NCI-H1092 treated with DMSO at 0.1 percent for 48 hours (cell line): Measurements from ENCODE around the gene CYFIP2.
"Not testable (repeated sequence)": the region's sequence is repeated elsewhere in the genome, so short reads cannot be mapped to it uniquely, and the experiment has no call there.

Source experiments
- DNase-seq: peaks from one replicate; lab custom pipeline; 2025; lab: John Stamatoyannopoulos, UW

CYFIP2 gene

DNA sequence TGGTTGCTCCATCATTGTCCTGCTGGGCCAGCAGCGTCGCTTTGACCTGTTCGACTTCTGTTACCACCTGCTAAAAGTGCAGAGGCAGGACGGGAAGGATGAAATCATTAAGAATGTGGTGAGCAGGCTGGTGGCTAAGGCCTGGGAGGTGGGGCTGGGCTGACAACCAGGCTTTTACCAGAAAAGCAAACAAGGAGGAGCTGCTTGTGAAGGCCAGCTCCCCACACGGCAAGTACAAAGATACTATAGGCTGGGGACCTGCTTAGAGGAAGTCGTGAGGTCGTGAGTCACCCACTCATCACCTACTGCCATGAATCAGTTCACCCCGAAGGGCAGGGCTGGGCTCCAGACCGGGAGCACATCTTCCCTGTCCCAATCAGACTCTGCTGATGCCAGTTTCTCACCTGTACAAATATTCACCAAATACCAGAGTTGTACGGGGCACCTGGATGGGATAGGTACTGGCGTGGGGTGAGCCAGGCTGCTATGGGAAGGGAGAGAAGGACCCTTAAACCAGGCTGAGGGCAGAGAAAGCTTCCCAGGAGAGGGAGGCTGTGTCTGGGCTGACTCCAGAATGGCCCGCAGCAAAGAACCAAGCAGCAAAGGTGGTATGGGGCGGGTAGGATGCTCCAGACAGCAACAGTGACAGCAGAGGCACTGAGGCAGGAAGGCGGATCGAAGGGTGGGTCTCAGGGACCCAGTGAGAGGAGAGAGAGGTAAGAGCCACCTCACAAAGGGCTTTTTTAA, 124.8 kb downstream of the CYFIP2 start:
- DNase-seq = no peak

DNA sequence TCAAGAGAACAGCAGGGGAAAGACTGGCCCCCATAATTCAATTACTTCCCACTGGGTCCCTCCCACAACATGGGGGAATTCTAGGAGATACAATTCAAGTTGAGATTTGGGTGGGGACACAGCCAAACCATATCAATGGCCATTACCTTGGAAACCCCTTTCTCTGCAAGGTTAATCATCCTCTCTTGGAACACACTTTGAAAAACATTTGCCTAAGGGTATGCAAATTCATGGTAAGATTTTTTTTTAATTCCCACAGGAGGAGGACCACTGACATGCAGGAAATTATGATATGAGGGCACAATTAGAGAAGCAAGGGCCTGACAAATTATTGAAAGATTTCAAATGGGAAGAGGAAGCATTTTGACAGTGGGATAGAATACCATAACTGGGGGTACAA, 132.4 kb downstream of the CYFIP2 start:
- no peak for DNase-seq

DNA sequence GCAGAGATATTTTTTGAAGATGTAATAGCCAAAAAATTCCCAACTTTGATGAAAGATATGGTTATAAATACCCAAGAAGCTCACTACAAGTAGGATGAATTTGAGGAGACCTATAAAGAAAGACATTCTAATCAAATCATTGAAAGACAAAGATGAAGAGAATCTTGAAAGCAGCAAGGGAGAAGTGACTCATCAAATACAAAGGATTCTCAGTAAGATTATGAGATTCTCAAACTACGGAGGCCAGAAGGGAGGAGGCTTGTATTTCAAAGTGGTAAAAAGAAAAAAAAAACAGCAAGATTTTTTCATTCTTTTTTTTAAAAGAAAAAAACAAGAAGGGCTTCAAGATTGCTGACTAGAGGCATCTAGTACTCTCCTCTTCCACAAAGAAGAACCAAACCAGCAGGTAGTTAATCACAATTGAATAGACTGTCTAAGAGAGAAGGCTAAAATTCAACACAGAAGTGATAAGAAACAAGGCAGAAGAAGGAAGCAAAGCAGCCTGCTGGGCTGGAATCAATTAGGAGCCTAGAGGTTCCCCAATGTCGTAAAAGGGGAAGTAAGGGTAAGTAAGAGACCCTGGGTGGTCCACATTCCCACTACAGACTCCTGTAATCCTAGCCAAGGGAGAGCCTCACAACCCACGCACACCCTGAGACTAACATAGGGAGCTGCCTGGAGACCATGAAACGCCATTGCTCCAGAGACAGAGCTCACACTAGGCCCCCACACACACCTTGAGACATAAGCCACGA, 135.0 kb downstream of the CYFIP2 start:
- DNase-seq = no peak

DNA sequence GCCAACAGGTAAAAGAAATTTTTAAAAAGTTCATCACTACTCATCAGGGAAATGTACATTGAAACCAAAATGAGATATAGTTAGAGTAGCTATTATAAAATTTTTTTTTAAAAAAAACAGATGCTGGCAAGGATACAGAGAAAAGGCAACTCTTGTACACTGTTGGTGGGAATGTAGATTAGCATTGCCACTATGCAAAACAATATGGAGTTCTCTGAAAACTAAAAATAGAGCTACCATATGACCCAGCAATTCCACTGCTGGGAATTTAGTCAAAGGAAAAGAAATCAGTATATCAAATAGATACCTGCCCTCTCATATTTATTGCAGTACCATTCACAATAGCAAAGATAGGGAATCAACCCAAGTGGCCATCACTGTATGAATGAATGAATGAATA, 149.9 kb downstream of the CYFIP2 start:
- no peak for DNase-seq

DNA sequence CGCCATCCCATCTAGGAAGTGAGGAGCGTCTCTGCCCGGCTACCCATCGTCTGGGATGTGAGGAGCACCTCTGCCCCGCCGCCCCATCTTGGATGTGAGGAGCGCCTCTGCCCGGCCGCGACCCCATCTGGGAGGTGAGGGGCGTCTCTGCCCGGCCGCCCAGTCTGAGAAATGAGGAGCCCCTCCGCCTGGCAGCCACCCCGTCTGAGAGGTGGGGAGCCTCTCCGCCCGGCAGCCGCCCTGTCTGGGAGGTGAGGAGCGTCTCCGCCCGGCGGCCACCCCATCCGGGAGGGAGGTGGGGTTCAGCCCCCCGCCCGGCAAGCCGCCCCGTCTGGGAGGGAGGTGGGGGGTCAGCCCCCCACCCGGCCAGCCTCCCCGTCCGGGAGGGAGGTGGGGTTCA, 153.6 kb downstream of the CYFIP2 start:
- DNase-seq = not testable (repeated sequence)

DNA sequence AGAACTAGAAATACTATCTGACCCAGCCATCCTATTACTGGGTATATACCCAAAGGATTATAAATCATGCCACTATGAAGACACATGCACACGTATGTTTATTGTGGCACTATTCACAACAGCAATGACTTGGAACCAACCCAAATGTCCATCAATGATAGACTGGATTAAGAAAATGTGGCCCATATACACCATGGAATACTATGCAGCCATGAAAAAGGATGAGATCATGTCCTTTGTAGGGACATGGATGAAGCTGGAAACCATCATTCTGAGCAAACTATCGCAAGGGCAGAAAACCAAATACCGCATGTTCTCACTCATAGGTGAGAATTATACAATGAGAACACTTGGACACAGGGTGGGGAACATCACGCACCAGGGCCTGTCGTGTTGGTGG, 164.0 kb downstream of the CYFIP2 start:
- not testable (repeated sequence) for DNase-seq

DNA sequence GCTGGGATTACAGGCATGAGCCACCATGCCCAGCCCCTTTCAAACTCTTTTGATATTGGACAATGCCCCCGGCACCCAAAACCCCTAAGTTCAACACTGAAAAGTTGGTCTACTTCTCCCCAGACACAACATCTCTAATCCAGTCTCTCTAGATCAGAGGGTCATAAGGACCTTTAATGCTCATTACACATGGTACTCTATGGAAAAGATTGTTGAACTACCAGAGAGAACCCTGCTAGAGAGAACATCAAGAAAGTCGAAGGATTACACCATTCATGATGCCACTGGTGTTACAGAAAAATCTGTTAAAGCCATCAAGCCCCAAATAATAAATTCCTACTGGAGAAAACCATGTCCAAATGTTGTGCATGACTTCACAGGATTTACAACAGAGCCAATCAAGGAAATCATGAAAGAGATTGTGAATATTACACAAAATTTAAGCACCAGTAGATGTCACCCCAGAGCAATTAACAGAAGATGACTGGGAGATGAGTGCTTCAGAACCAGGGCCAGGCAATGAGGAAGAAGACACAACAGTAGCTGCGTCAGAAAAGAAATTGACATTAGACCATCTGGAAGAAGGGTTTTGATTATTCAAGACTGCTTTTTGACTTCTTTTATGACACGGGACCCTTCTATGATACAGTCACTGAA, 165.7 kb downstream of the CYFIP2 start:
- DNase-seq = peak; percentile 45

DNA sequence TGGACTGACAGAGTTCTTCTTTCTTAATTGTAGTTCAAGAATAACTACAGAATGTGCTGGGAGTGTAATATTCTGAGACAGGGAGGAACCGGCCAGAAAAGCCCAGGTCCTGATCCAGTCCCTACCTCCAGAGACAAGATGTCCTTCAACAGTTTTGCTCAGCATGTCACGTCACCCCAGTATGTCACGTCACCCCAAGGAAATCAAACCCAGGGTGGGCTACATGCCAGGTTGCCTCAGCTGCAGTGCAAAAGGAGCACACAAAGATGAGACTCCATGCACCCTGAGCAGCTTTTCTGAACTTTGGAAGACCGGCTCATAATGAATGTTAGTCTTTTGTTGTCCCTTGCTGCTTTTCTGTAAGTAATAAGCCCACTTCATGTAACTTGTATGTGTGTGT, 168.2 kb downstream of the CYFIP2 start:
- DNase-seq = no peak

DNA sequence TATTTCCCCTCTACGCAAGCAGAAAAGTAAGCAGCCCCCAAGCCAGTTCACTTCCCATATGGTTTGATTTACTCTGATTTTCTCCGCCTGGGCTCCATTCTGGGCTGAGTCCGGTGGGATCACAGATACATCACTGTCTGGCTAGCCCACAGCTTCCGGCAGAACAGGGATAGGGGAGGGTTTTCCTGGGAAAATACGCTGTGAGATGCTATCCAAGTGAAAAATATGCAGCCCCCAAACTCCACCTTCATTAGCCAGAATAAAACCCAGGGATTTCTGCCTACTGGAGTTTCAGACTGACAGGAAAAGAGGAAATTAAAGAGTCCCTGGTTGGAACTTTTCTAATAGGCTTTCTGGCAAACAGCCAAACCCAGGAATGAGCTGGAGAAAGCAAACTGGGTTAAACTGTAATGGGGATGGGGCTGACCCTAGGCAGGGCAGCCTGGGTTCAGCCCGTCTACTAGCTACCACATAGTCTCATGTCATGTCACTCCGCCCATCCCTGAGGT, 177.2 kb downstream of the CYFIP2 start:
- peak; percentile 17 for DNase-seq

DNA sequence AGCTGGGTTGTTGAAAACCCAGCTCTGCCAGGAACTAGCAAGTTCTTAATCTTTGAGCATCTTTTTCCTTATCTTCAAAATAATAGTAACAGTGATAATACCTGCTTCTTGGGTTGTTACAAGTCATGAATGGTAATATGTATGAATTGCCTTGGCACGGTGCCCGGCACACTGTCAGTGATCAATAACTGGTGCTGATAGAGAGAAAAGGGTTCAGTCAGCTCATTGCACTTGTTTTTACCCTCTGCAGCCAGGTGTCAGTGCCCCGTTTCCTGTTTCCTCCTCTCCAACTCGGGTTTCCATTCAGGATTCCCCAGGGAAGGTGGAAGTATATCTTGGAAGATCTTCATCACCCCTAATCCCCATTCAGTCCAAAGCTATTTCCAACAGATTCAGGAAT, 178.3 kb downstream of the CYFIP2 start:
- DNase-seq = peak; percentile 23
